ENCODE measurements around the gene SHQ1. TPM values are rescaled to one million over a fixed set of nuclear protein-coding genes. Genes with fewer than 3 reads are reported as not detected.
A peak's percentile ranks its signal among the peaks of the same experiment; 100 is the strongest.

SHQ1 gene
- total RNA-seq, 1 donor from 2014 or later = 18.0 TPM

GRCh38 chr3:72848703-72849081 lies 447 bp upstream of the SHQ1 start:
- H3K4me3 Mint-ChIP-seq (ENCODE audit: unreplicated experiment) = peak overlapping the region; percentile 94
- H3K27me3 Mint-ChIP-seq (ENCODE audit: unreplicated experiment) = peaks cover 7% of the 10 kb centered on the region
- H3K36me3 Mint-ChIP-seq (ENCODE audit: unreplicated experiment) = peaks cover 2% of the 10 kb centered on the region
- no peaks in the 10 kb centered on the region for H3K9me3 Mint-ChIP-seq (ENCODE audit: unreplicated experiment)
- H3K4me1 Mint-ChIP-seq (ENCODE audit: unreplicated experiment) = peaks cover 42% of the 10 kb centered on the region
- no peak for TF ChIP-seq CTCF (IDR thresholded peaks at IDR 0.05)
- no peak for DNase-seq (ENCODE audit: extremely low spot score, unreplicated experiment)
- H3K27ac Mint-ChIP-seq (ENCODE audit: unreplicated experiment) = no peak overlapping the region

GRCh38 chr3:72847282-72847681 lies 963 bp downstream of the SHQ1 start:
- peaks cover 42% of the 10 kb centered on the region for H3K4me1 Mint-ChIP-seq (ENCODE audit: unreplicated experiment)
- peak overlapping the region; percentile 53 for H3K27ac Mint-ChIP-seq (ENCODE audit: unreplicated experiment)
- TF ChIP-seq CTCF (IDR thresholded peaks at IDR 0.05) = no peak
- H3K27me3 Mint-ChIP-seq (ENCODE audit: unreplicated experiment) = peaks cover 7% of the 10 kb centered on the region
- H3K36me3 Mint-ChIP-seq (ENCODE audit: unreplicated experiment) = peaks cover 2% of the 10 kb centered on the region
- DNase-seq (ENCODE audit: extremely low spot score, unreplicated experiment) = no peak
- peak overlapping the region; percentile 94 for H3K4me3 Mint-ChIP-seq (ENCODE audit: unreplicated experiment)
- no peaks in the 10 kb centered on the region for H3K9me3 Mint-ChIP-seq (ENCODE audit: unreplicated experiment)

GRCh38 chr3:72846166-72846565 lies 2.1 kb downstream of the SHQ1 start:
- H3K27ac Mint-ChIP-seq (ENCODE audit: unreplicated experiment) = no peak overlapping the region
- H3K27me3 Mint-ChIP-seq (ENCODE audit: unreplicated experiment) = peaks cover 7% of the 10 kb centered on the region
- H3K4me1 Mint-ChIP-seq (ENCODE audit: unreplicated experiment) = peaks cover 42% of the 10 kb centered on the region
- no peak for TF ChIP-seq CTCF (IDR thresholded peaks at IDR 0.05)
- H3K4me3 Mint-ChIP-seq (ENCODE audit: unreplicated experiment) = no peak overlapping the region
- no peaks in the 10 kb centered on the region for H3K9me3 Mint-ChIP-seq (ENCODE audit: unreplicated experiment)
- H3K36me3 Mint-ChIP-seq (ENCODE audit: unreplicated experiment) = peaks cover 8% of the 10 kb centered on the region
- no peak for DNase-seq (ENCODE audit: extremely low spot score, unreplicated experiment)

- no peak for DNase-seq (ENCODE audit: extremely low spot score, unreplicated experiment)
- peaks cover 17% of the 10 kb centered on the region for H3K36me3 Mint-ChIP-seq (ENCODE audit: unreplicated experiment)
- no peak for TF ChIP-seq CTCF (IDR thresholded peaks at IDR 0.05)
- H3K27ac Mint-ChIP-seq (ENCODE audit: unreplicated experiment) = no peak overlapping the region
- no peaks in the 10 kb centered on the region for H3K9me3 Mint-ChIP-seq (ENCODE audit: unreplicated experiment)
- H3K4me1 Mint-ChIP-seq (ENCODE audit: unreplicated experiment) = peaks cover 42% of the 10 kb centered on the region
- no peak overlapping the region for H3K4me3 Mint-ChIP-seq (ENCODE audit: unreplicated experiment)
- H3K27me3 Mint-ChIP-seq (ENCODE audit: unreplicated experiment) = peaks cover 7% of the 10 kb centered on the region
Observed at GRCh38 chr3:72844436-72844993, 3.7 kb downstream of the SHQ1 start.

GRCh38 chr3:72839057-72839456 lies 9.2 kb downstream of the SHQ1 start:
- DNase-seq (ENCODE audit: extremely low spot score, unreplicated experiment) = no peak
- Mint-ChIP-seq H3K27me3 (ENCODE audit: unreplicated experiment) (no peaks in the 10 kb centered on the region), H3K9me3 (ENCODE audit: unreplicated experiment) (no peaks in the 10 kb centered on the region), H3K27ac (ENCODE audit: unreplicated experiment) (no peak overlapping the region), H3K4me3 (ENCODE audit: unreplicated experiment) (no peak overlapping the region), H3K4me1 (ENCODE audit: unreplicated experiment) (peaks cover 9% of the 10 kb centered on the region), H3K36me3 (ENCODE audit: unreplicated experiment) (peaks cover 41% of the 10 kb centered on the region)
- TF ChIP-seq CTCF (IDR thresholded peaks at IDR 0.05) = no peak

Measured in osteocyte (in vitro differentiated cells).